DOHH2 (cell line): ENCODE data around the gene LBHD1.
A peak's percentile ranks its signal among the peaks of the same experiment; 100 is the strongest.

Source experiments
- H3F3A ChIP-seq: fragments of 200-600 bp; sonication (generic), shearing (Covaris generic); 2 replicates; pipeline ENCODE4 v1.6.0; 2016; ENCODE audit warnings: antibody characterized with exemption, mild to moderate bottlenecking; ENCODE audit not compliant: control insufficient read depth, insufficient read depth
- H3K27ac ChIP-seq: fragments of 200-600 bp; sonication (generic); 2 replicates; pipeline ENCODE4 v1.5.1; 2014; ENCODE audit warnings: low read depth, mild to moderate bottlenecking, low read length, moderate library complexity
- H3K27me3 ChIP-seq: fragments of 200-600 bp; sonication (generic); 2 replicates; pipeline ENCODE4 v1.6.1; 2014; ENCODE audit warnings: mild to moderate bottlenecking, low read length, mixed read lengths; ENCODE audit not compliant: control insufficient read depth
- H3K36me3 ChIP-seq: fragments of 200-600 bp; sonication (generic); 2 replicates; pipeline ENCODE4 v1.6.1; 2014; ENCODE audit warnings: mild to moderate bottlenecking, low read length, moderate library complexity, mixed read lengths; ENCODE audit not compliant: control insufficient read depth
- H3K4me1 ChIP-seq: fragments of 200-600 bp; sonication (generic); 2 replicates; pipeline ENCODE4 v1.6.1; 2014; ENCODE audit warnings: mild to moderate bottlenecking, low read length, mixed read lengths; ENCODE audit not compliant: control insufficient read depth
- H3K4me2 ChIP-seq: fragments of 200-600 bp; sonication (generic); 2 replicates; pipeline ENCODE4 v1.6.0; 2014; ENCODE audit warnings: mild to moderate bottlenecking, low read length, moderate library complexity
- H3K4me3 ChIP-seq: fragments of 200-600 bp; sonication (generic); 2 replicates; pipeline ENCODE4 v1.5.1; 2014; ENCODE audit warnings: mild to moderate bottlenecking, low read length, mixed read lengths
- H3K79me2 ChIP-seq: fragments of 200-600 bp; sonication (generic); 2 replicates; pipeline ENCODE4 v1.6.1; 2014; ENCODE audit warnings: mild to moderate bottlenecking, low read length, mixed read lengths; ENCODE audit not compliant: control insufficient read depth
- H3K9me2 ChIP-seq: fragments of 200-600 bp; sonication (generic); replicated peaks from 2 replicates; pipeline ENCODE4 v1.6.1; 2014; ENCODE audit warnings: mild to moderate bottlenecking, low read length, mixed read lengths; ENCODE audit not compliant: control insufficient read depth
- H3K9me3 ChIP-seq: fragments of 200-600 bp; sonication (generic); 2 replicates; pipeline ENCODE4 v1.6.1; 2014; ENCODE audit warnings: antibody characterized with exemption, low read length, mixed read lengths; ENCODE audit not compliant: control insufficient read depth, insufficient read depth
- H4K20me1 ChIP-seq: fragments of 200-600 bp; sonication (generic); 2 replicates; pipeline ENCODE4 v1.6.0; 2014; ENCODE audit warnings: low read depth, mild to moderate bottlenecking, antibody characterized with exemption, low read length, moderate library complexity; ENCODE audit not compliant: control insufficient read depth, insufficient read depth
- EZH2phosphoT487 ChIP-seq: fragments of 200-600 bp; sonication (generic); IDR thresholded peaks from 2 replicates; pipeline ENCODE4 v1.6.1; 2017; ENCODE audit warnings: borderline replicate concordance, mild to moderate bottlenecking, antibody characterized with exemption, low read length, moderate library complexity, mixed read lengths
- TF ChIP-seq, protein P1 (sequence below): fragments of 200-600 bp; sonication (generic); IDR thresholded peaks from one replicate; pipeline ENCODE4 v1.5.1; 2014; ENCODE audit warnings: antibody characterized with exemption, mild to moderate bottlenecking, low read depth, low read length; ENCODE audit not compliant: poor library complexity, severe bottlenecking

LBHD1 gene

DNA sequence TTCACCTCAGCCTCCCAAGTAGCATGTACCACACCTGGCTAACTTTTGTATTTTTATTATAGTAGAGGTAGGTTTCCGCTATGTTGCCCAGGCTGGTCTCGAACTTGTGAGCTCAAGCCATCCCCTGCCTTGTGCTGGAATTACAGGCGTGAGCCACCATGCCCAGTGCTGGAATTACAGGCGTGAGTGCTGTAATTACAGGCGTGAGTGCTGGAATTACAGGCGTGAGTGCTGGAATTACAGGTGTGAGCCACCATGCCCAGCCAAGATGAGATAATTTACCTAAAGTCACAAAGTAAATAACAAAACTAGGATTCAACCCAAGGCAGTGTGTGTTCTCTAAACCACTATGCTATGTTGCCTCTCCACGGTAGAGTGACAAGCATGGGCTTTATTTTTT is 10.5 kb upstream of the LBHD1 start:
- no peak overlapping the region for H3K27ac ChIP-seq
- H3K9me3 ChIP-seq, result no peaks in the 10 kb centered on the region
- no peaks in the 10 kb centered on the region for H4K20me1 ChIP-seq
- TF ChIP-seq EZH2phosphoT487, result no peak
- TF ChIP-seq, protein P1, sequence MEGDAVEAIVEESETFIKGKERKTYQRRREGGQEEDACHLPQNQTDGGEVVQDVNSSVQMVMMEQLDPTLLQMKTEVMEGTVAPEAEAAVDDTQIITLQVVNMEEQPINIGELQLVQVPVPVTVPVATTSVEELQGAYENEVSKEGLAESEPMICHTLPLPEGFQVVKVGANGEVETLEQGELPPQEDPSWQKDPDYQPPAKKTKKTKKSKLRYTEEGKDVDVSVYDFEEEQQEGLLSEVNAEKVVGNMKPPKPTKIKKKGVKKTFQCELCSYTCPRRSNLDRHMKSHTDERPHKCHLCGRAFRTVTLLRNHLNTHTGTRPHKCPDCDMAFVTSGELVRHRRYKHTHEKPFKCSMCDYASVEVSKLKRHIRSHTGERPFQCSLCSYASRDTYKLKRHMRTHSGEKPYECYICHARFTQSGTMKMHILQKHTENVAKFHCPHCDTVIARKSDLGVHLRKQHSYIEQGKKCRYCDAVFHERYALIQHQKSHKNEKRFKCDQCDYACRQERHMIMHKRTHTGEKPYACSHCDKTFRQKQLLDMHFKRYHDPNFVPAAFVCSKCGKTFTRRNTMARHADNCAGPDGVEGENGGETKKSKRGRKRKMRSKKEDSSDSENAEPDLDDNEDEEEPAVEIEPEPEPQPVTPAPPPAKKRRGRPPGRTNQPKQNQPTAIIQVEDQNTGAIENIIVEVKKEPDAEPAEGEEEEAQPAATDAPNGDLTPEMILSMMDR, result no peak
- no peak overlapping the region for H3K4me2 ChIP-seq
- peaks cover 28% of the 10 kb centered on the region for H3K4me1 ChIP-seq
- no peak overlapping the region for H3K4me3 ChIP-seq
- peaks cover 8% of the 10 kb centered on the region for H3K36me3 ChIP-seq
- peaks cover 4% of the 10 kb centered on the region; the same call in 1 of the 2 replicates for H3F3A ChIP-seq
- H3K9me2 ChIP-seq, result no peaks in the 10 kb centered on the region
- no peaks in the 10 kb centered on the region for H3K27me3 ChIP-seq
- H3K79me2 ChIP-seq, result peaks cover 20% of the 10 kb centered on the region

DNA sequence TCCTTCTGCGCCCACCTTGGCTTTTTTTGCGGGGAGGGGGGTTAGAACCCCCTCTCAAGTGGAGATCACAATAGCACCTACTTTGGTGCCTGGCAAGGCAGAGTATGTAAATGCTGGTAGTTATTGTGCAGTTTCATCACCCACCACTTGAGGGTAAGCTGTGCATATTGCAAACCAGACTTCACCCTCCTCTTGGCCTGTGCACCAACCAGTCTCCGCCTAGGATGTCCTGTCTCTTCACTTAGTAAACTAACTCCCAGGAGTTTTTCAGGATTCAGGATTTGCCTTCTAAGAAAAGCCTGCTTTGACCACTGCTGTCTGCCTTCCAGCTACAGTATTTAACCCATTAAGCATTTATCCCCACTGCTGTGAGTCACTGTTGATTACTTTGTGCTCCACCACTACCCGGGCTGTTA is 8.8 kb upstream of the LBHD1 start:
- peaks cover 35% of the 10 kb centered on the region for H3K79me2 ChIP-seq
- H3K4me3 ChIP-seq, result peak overlapping the region; percentile 27

DNA sequence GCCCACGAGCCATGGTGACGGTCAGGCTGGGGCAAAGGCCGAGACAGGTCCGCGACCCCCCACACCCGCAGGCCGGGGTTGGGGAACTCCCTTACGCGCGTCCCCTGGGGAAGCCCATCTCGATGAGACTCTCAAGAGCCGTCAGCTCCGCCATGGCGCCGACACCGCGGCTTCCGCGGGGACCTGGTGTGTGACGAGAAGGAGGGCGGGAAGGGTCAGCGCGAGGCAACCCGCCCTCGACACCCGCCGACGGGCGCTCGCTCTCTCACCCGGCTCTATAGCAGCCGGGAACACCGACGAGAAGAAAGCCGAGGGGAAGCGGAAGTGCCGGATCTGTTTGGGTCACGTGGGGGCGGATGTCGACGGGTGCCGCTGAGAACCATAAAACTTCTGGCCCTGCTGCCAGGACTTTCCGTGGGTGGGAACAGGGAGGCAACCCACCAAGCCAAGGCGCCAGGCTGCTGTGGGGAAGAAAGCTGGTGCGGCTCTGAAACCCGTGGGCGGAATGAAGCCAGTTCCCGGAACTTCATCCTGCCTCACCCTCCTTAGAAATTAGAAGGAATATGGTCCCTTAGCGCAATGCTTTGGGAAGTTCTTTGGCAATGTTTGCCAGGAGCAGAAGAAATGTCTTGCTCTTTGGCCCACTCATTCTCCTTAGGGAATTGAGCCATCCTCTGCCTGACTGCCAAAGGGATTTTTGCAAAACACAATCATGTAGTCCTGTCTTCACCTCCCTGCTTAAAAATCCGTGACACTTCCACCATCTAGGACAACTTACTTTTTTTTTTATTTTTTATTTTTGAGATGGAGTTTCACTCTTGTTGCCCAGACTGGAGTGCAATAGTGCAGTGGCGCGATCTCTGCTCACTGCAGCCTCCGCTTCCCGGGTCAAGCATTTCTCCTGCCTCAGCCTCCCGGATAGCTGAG is 7.0 kb upstream of the LBHD1 start, which contains the start of gene UBXN1:
TSS of gene UBXN1 (minus strand) at position 304 of the 927 bp plus-strand sequence. CDS start at position 154, 150 bp downstream.
- peak within 1 kb of the TSS; percentile 98 for H3K4me3 ChIP-seq
- H3K4me2 ChIP-seq, result peak within 1 kb of the TSS; percentile 98
- H3K79me2 ChIP-seq, result peaks cover 49% of the 10 kb centered on the region
- no peaks in the 10 kb centered on the region for H3K9me2 ChIP-seq
- H3K27ac ChIP-seq, result peak within 1 kb of the TSS; percentile 59
- H3K4me1 ChIP-seq, result peaks cover 38% of the 10 kb centered on the region
- H3K9me3 ChIP-seq, result no peaks in the 10 kb centered on the region
- no peaks in the 10 kb centered on the region for H3K27me3 ChIP-seq
- peaks cover 17% of the 10 kb centered on the region for H3F3A ChIP-seq
- no peaks in the 10 kb centered on the region for H4K20me1 ChIP-seq
- no peak for TF ChIP-seq EZH2phosphoT487
- TF ChIP-seq, protein P1, result no peak
- H3K36me3 ChIP-seq, result peaks cover 34% of the 10 kb centered on the region

More for the DNA sequence above, 8.8 kb upstream of the LBHD1 start:
- Histone ChIP-seq H3K4me2 (peak overlapping the region; percentile 50), H3K36me3 (peaks cover 24% of the 10 kb centered on the region), H4K20me1 (no peaks in the 10 kb centered on the region), H3K27ac (peak overlapping the region; percentile 2; the same call in 1 of the 2 replicates), H3K27me3 (no peaks in the 10 kb centered on the region), H3K9me2 (no peaks in the 10 kb centered on the region), H3K9me3 (no peaks in the 10 kb centered on the region), H3K4me1 (peaks cover 38% of the 10 kb centered on the region), H3F3A (peaks cover 17% of the 10 kb centered on the region)
- no peak for TF ChIP-seq EZH2phosphoT487
- TF ChIP-seq, protein P1, result peak; percentile 74
